GM19395 (cell line): ENCODE results near the gene CCDC92.

Experiments
- ATAC-seq: cut with Tn5 transposase; IDR thresholded peaks from one replicate; pipeline ENCODE4 v1.9.1; 2021; ENCODE audit warnings: mild to moderate bottlenecking, moderate library complexity; ENCODE audit not compliant: unreplicated experiment

CCDC92 gene, protein sequence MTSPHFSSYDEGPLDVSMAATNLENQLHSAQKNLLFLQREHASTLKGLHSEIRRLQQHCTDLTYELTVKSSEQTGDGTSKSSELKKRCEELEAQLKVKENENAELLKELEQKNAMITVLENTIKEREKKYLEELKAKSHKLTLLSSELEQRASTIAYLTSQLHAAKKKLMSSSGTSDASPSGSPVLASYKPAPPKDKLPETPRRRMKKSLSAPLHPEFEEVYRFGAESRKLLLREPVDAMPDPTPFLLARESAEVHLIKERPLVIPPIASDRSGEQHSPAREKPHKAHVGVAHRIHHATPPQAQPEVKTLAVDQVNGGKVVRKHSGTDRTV

DNA sequence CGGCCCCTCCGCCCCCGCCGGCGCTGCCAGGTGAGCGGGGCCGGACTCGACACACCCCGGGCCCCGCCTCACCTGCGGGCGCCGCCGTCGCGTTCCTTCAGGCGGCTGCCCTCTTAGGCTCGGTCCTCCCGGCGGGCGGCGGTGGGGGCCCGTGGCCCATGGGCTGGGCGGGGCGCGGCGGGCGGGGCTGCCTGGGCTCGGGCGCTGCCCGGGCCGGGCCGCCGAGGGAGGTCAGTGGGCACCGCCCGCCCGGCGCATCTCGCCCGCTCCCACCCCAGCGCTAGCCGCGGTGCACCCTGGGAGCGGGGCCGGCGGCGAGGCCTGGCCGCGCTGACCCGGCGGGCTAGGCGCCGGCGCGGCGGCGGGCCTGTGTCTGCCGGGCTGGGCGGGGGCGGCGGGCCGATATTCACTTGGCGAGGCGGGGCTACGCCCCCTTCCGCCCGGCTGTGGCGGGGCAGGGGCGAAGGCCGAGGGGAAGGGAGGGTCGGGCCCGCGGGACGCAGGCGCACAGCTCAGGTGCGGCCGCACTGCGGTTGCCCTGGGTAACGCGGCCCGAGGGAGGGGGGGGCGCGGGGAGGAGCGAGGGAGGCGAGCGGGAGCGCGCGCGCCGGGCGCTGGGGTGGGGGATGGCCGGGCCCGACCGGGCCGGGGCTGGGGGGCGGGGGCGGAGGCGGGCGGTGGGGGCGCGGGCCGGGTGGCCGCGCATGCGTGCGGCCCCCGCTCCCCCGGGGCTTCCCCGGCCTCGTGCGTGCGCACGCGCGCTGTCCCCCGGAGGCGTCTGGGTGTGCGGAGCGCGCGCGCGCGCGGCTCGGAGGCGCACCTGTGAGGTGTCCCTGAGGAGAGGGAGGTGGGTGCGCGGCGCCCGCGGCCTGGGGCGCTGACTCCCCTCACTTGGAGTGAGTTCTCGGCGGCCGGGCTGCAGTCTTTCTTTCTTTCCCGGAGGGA, at the start of gene CCDC92, which contains the start of gene ZNF664:
Gene CCDC92 (minus strand): TSS at position 375 of the 945 bp plus-strand sequence. CDS start 28,526 bp downstream, outside the sequence.
Gene ZNF664 (plus strand): TSS at position 759 of the 945 bp plus-strand sequence. CDS start 38,930 bp downstream, outside the sequence.
- ATAC-seq, result peak; percentile 75

DNA sequence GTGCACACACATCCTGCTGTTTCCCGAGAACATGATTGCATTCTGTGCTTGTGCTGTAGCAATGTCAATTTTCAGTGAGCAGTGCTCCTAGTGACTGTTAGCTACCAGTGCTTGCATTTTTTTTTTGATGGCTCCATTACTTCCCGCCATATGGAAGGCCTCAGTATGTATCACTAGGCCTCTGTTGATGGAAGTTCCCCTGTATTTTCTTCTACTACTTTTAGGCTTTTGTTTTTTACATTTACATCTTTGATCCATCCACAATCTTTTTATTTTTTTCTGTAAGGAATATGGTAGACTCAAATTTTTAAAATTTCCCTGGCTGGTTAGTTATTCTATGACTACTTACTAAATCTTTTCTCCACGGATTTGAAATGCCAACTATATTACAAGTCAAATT, 49.5 kb upstream of the CCDC92 start:
- ATAC-seq, result no peak

DNA sequence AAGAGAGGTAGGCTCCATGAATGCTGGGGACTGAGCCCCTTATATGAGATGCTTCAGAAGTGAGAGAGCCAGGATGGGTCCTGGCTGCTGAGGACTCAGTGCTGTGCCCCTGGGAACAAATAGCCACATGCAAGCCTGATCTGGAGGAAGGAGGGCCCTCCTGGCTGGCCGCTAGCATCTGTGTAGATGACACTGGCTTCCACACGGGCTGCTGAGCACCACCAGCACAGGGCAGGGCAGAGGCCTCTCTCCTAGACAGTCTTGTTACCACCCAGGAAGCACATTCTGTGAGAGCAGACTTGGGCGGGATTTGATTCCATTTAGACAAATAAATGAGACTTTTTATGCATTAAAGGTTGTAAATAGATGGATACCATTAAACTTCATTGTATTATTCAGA, 48.4 kb upstream of the CCDC92 start:
- ATAC-seq, result no peak

DNA sequence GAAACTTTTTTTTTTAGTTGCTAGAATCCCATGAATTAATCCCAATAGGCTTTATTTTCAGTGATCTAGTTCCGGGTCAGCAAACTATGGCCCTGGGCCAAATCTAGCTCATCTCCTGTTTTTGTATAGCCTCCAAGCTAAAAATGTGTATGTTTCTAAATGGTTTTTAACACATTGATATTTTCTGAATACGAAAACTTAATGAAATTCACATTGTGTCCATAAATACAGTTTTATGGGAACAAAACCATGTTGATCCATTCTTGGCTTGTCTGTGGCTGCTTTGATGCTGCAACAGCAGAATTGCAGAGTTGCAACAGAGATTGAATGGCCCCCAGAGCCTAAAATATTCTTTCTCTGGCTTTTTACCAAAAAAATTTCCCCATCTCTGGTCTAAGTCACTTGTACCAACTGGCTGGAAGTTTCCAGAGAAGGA, 47.9 kb upstream of the CCDC92 start:
- ATAC-seq, result no peak

DNA sequence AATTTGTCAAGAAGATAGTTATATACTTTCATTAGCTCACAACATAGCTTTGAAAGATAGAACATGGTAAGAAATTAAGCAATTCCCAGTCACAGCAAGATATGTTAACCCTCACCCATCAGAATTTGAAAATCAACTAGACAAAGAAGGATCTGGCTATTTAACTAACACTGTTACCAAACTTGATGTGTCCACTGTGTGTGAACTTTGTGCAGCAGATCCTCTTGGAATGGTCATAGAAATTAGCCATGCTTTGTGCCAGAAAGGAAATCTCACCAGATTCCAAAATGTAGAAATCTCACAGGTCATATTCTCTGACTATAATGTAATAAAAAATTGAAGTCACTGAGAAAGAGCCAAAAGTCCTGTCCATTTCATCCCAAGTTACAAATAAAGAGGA, 46.5 kb upstream of the CCDC92 start:
- ATAC-seq, result no peak

DNA sequence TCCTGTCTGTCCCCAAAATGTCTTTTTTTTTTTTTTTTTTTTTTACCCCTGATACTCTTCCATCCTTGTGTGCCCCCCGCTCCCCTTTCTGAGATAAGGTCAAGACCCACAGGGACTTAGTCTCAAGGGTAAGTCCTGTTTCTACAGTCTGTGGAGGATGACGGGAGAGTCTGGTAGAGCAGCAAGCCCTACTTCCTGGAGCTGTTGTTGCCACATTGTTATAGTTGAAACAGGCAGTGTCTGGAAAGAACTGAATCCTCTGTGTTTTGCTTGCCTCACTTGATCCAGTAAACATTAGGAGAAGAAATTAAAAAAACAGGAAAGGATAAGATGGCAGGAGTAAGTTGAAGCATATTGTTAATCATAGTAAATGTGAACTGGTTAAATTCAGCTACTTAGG, 45.9 kb upstream of the CCDC92 start:
- ATAC-seq, result no peak

DNA sequence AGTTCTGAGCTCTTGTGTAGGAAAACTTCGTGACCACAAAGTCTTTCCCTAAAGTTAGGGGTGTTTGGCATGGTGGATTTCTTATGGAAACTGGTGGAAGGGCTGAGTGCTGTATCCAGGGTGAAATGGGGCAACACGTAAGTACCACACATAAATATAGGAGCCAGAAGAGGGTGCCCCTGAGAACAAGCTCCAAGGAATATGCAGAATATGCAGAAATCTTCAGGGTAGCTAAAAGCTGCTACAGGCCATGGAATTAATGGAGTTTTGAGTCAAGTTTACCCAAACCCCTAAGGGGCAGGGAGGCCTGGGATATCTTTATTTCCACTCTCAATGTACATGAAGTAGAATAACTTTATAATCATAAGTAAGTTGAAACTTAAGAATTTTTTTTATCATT, 44.4 kb upstream of the CCDC92 start:
- no peak for ATAC-seq

DNA sequence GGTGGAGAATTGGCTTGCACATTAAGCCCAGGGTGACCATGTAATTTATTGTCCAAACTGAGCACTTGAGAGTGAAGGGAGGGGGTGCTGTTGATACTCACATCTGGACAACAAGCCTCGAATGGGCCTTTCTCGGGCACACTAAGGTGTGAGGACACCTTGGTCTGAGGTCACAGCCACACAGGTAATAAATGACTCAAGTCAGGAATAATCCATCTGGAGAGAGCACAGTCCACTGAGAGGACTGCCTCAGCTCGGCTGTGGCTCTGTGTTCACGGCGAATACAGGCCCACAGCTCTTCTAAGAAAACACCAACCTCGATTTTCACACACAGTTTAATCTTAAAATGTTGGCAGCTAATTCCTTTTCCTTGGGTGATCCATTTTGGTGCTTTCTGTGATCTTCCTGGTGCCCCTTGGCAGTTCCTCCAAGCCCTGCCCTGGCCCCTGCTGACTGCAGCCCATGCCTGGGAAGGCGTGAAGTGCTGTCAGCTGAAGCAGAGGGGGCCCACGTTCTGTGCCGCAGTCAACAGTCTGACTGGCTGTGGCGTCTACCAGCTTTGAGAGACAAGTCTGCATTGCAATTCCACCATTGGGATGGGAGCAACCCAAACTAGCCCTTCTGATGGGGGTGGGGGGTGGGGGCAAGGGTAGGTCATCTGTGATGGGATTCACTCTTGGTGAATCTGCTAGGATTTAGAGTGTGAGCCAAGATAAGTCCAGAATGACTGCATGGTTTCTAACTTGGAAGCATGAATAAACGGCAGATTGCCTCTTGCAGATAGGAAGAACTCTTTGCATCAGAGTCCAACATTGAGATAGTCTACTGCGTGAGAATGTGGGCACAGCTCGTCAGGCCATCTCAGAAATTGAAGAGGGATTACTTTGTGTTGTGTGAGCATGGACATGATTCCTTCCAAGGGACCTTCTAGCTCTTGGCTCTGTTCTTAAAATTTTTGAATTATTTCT, 43.1 kb upstream of the CCDC92 start:
- ATAC-seq, result no peak

DNA sequence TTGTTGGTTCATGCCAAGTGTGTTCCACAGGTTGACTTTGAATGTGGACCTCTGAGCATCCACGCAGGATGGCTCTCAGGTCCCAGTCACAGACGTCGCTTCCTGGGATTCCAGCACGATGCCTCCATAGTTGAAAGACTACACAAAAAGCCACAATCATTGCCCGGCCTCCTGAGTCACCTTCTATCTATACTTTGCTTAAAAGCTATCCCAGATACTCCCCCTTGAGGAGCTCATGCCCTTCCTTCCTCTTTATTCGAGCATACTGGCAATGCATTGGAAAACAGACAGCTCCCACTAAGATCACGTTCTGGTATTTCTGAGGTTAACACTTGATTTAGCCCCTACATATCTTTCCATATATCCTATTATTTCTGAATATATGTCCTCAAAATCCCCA, 40.4 kb upstream of the CCDC92 start:
- ATAC-seq, result no peak

DNA sequence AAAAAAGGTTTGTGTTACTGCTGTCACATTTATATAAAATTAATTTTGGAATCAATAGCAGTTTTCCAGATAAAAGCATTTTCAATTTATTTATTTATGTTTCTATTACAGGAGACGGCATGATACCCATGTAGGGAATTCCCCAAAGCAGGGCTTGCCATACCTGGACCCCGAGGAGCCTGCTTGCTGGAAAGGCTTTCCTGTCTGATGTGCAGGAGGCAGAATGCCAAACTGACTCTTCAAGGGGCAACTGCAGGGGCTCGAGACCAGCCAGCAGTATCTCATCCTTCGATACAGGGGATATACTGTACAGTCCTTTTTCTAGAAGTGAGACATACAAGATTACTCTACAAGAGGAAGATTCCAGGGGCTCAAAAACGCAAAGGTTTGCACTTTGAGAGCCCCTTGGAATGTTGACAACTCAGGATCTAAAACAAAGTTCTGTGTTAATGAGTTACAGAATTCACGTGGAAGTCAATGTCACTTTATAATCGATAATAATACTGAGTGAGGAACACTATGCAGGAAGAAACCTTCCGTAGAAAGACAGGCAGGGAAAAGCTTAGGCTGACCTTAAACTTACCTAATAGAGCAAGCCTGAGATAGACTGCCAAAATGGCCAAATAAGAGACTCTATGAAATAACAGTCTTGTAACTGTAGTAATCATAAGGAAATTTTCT, 38.9 kb upstream of the CCDC92 start:
- ATAC-seq, result no peak

DNA sequence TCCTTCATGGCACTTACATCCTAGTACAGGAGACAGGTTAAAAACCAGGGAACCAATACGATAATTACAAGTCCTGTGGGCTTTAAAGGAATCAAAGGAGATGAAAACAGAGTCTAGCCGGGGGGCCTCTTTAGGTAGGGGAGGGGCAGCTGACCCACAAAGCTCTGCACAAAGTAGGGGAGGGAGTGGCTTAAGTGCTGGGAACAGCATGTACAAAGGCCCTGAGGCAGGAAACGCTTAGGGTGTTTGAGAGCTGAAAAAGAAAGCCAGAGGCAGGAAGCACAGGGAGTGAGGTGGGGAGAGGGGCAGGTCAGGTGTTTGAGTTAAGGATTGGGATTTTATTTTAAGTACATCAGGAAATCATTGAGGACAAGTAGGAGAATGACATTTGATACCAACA, 38.1 kb upstream of the CCDC92 start:
- ATAC-seq, result no peak

DNA sequence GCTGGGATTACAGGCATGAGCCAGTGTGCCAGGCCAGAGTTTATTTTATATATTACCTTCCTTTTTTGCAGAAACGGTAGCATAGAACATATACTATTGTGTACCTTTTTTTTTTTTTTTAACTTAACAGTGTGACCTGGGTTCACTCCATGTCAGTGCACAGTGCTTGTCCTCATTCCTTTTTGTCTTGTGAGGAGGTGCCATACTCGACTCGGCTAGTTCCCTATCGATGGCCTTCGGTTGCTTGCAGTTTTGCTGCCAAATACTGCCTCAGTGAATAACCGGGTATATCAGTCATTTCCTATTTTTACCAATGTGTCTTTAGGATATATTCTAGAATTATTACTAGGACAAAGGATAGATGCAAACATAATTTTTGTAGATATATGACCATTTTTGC, 37.1 kb upstream of the CCDC92 start:
- no peak for ATAC-seq

DNA sequence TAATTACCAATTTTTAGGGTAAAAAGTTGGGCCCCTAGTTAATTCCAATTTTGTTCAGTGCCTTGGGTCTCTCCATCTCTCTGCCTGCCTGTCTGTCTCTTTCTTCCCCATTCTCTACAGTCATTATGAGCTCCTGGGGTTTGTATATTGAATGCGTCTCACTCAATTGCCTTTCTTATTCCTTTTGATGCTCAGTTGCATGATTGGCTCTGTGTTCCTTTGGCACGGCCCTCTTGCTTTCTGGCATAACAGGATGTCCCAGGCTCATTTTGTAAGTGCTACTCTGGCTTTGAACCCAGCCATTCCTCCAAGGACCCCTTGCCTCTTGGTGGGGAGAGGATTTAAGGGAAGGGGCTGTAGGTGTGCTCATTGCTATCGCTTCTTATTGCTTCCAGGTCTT, 36.0 kb upstream of the CCDC92 start:
- ATAC-seq, result no peak

DNA sequence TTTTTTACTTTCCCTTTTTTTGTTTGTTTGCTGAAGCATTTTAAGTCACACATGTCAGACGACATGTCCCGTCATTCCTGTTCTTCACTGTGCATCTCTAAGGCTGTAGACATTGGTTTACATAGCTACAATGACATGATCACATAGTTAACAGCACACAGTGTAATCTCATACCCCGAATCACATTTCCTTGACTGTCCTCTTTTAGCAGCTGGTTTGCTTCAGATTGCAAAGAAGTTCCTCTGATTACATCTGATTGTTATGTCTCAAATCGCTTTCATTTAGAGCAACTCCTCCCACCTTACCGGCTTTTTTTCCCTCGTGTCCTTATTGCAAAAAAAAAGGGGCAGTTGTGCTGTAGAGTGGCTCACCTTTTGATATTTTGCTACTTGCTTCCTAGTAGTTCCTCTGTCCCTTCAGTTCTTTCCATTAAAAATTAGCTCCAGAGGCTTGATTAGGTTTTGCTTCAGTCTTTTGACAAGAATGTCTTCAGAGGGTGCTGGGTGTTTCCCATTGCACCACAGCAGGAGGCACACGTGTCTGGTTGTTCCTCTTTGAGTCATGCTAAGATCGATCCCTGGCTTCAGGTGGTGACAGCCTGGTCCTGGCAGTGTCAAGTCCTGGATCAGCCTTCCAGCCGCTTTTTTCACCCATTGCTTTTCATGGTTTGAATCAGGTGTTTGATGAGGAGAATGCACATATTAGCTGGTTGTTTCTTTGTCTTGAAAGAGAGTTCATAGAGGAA, 35.4 kb upstream of the CCDC92 start:
- no peak for ATAC-seq

DNA sequence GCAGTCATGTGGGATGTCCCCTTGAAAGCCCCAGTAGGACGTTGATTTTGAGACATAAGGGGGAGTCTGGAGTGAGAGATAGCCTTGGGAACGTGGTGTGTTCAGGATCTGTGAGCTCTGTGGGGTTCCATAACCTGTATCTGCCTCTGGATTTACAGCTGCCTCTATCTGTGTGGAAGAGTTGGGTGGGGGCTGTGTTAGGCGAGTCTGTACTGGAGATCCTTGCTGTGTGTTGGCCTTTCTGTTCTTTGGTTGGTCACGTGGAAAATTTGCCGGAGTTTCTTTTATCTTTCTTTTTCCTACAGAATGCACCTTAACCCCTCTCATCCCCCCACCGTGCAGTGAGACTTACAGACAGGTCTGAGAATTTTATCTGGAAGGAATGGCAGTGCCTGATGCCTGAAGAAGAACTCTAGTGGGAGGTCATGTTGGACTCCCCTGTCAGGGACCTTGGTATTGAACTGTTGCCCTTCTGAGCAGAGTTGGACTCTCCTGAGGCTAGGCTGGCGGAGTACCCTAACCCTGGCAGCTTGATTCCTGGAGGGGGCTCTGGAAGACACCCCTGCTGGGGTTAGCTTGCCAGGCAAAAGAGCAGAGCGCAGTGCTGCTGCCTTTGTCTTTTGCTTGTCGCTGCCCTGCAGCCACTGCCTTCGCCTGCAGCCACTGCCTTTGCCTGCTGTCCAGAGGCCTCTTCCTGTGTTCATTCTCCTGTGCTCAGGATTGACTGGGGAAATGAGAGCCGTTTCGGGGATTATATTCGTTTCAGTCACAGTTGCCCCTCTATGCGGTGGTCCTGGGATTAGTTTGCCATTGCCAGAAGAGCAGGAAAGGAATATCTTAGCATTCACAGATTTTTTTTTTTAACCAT, 34.4 kb upstream of the CCDC92 start:
- no peak for ATAC-seq

DNA sequence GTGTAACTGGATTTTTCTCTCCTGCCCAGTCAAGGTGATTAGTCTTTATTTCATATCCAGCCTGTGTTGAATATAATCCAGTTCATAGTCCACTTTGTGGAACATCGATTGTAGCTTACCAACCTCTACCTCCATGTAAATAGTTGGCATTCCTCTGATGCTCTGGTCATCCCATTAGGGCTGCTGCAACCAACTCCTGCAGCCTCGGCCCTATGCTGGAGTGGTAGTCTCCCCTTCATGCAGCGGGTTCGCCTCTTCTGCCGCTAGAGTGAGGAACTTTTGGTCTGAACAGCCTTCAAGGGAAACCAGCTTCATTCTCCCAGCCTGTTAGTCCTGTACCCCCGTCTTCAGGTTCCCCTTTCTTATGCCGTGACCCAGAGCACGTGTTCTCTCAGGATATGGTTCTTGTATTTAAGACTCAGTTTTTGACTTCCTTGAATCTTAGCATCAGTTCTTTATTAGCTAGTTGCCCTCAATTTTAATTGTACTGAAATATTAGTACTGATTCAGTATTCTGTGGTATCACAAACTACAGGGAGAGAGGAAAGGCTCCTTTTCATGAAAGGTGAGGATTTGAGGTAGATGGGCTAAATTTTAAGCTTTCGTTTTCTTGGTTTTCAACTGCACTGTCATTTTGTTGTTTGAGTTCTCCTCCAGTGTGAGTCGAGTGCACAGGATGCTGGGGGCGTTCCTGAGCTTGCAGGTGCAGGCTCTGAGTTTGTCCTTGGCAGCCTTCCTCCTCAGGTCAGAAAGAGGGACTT, 33.6 kb upstream of the CCDC92 start:
- peak; percentile 68 for ATAC-seq

DNA sequence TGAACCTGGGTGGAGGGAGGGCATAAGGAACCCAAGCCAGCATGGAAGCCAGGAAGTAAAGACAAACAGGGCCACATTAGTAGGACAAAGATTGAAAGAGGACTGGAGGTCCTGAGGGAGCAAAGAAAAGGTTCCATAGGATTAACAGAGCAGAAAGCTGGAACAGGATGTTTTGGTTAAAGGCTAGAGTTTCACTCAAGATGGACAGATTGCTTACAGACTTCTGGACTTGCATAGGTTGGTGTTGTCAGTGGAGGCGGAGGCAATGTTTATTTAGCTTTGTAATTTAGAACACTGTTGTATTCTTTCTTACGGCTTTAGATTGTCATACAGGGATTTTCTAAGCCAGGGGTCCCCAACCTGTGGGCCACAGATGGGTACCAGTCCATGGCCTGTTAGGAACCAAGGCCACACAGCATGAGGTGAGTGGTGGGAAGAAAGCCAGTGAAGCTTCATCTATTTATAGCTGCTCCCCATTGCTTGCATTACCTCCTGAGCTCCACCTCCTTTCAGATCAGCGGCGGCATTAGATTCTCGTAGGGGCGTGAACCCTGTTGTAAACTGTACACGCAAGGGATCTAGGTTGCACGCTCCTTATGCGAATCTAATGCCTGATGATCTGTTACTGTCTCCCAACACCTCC, 31.7 kb upstream of the CCDC92 start:
- no peak for ATAC-seq
